A673 (cell line): Measurements from ENCODE around the gene DIPK1A.

Source experiments
- EZH2 ChIP-seq: fragments of 200-600 bp; sonication (generic); IDR thresholded peaks from 2 replicates; pipeline ENCODE4 v1.6.1; 2017; ENCODE audit warnings: borderline replicate concordance, low read depth, mild to moderate bottlenecking, mixed read lengths, antibody characterized with exemption, low read length; ENCODE audit not compliant: poor library complexity, severe bottlenecking
- TF ChIP-seq, protein P1 (sequence below): fragments of 300-800, 200-600 bp; sonication (generic); conservative IDR thresholded peaks from 2 replicates; pipeline ENCODE4 v1.5.1; 2017; ENCODE audit warnings: low read depth, mild to moderate bottlenecking, antibody characterized with exemption, low read length, moderate library complexity, mixed read lengths

DNA sequence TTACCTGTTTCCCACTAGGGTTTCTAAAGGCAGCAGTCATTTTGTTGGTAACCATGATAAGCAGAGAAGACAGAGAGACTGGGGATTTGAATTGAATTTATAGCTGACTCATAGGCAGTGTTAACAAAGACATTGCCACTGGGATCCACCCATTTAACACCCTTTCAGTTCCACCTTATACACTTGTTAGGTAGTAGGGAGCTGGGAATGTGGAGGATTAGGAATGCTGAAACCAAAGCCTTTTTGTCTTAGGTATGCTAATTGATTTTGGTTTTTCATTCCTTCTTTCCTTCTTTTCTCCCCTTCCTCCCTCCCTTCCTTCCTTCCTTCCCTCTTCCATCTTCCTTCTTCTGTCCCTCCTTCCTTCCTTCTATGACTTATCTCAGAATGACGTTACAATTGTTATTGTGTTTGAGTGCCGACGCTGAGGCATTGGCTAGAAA is 168.9 kb downstream of the DIPK1A start:
- TF ChIP-seq, protein P1, sequence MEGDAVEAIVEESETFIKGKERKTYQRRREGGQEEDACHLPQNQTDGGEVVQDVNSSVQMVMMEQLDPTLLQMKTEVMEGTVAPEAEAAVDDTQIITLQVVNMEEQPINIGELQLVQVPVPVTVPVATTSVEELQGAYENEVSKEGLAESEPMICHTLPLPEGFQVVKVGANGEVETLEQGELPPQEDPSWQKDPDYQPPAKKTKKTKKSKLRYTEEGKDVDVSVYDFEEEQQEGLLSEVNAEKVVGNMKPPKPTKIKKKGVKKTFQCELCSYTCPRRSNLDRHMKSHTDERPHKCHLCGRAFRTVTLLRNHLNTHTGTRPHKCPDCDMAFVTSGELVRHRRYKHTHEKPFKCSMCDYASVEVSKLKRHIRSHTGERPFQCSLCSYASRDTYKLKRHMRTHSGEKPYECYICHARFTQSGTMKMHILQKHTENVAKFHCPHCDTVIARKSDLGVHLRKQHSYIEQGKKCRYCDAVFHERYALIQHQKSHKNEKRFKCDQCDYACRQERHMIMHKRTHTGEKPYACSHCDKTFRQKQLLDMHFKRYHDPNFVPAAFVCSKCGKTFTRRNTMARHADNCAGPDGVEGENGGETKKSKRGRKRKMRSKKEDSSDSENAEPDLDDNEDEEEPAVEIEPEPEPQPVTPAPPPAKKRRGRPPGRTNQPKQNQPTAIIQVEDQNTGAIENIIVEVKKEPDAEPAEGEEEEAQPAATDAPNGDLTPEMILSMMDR: no peak
- no peak for TF ChIP-seq EZH2
